Muscle of arm (tissue), 14 donors: ENCODE results near the gene GLDN. TPM values are rescaled to one million over a fixed set of nuclear protein-coding genes. Genes with fewer than 3 reads are reported as not detected.

Experiments
- DNase-seq: peaks from one replicate; pipeline ENCODE4 v3.0.0-alpha.2; 2013
- long read RNA-seq, 11 donors: transcript quantifications; one replicate each; lab custom pipeline, GENCODE V29; 2026
- polyA plus RNA-seq, 12 donors: library from polyadenylated mRNA; unstranded; fragments of 120-200 nt; gene quantifications; one replicate each; pipeline ENCODE4 v1.2.1, GENCODE V29; 2013; ENCODE audit not compliant: insufficient read length in 12 of 12

GLDN gene
- polyA plus RNA-seq: 1 to 10 TPM in 1 of 12 donors, under 1 TPM in 9, not detected in 2; 0.18 to 1.1 (median 0.52) TPM
- long read RNA-seq, donor 1: 0 reads
- long read RNA-seq, donor 2: 0 reads
- long read RNA-seq, donor 3: 0 reads
- long read RNA-seq, donor 4: 0 reads
- long read RNA-seq, donor 5: 0 reads
- long read RNA-seq, donor 6: 0 reads
- long read RNA-seq, donor 7: 0 reads
- long read RNA-seq, donor 8: 0 reads
- long read RNA-seq, donor 9: 0 reads
- long read RNA-seq, donor 10: 0 reads
- long read RNA-seq, donor 11: 0 reads

- no peak for DNase-seq
Observed at GRCh38 chr15:51341366-51342226, at the start of gene GLDN. Gene GLDN, plus strand, starts transcription at chr15:51341655. Its CDS starts 30 bp downstream, at chr15:51341685.

GRCh38 chr15:51298620-51299019 is 42.8 kb upstream of the GLDN start:
- DNase-seq: no peak

GRCh38 chr15:51299187-51300015 is 42.1 kb upstream of the GLDN start:
- DNase-seq: no peak

- DNase-seq: no peak
Observed at GRCh38 chr15:51302480-51302879, 39.0 kb upstream of the GLDN start.

GRCh38 chr15:51303462-51303980 is 37.9 kb upstream of the GLDN start:
- no peak for DNase-seq

- DNase-seq: no peak
Observed at GRCh38 chr15:51307325-51307724, 34.1 kb upstream of the GLDN start.

GRCh38 chr15:51307811-51308210 is 33.6 kb upstream of the GLDN start:
- no peak for DNase-seq

GRCh38 chr15:51310064-51310463 is 31.4 kb upstream of the GLDN start:
- DNase-seq: no peak

- no peak for DNase-seq
Observed at GRCh38 chr15:51311510-51311909, 29.9 kb upstream of the GLDN start.

- DNase-seq: peak; percentile 44
Observed at GRCh38 chr15:51312166-51313073, 29.0 kb upstream of the GLDN start.

GRCh38 chr15:51313074-51313393 is 28.4 kb upstream of the GLDN start:
- no peak for DNase-seq

GRCh38 chr15:51313644-51314280 is 27.7 kb upstream of the GLDN start:
- no peak for DNase-seq

- DNase-seq: no peak
Observed at GRCh38 chr15:51314391-51315337, 26.8 kb upstream of the GLDN start.

GRCh38 chr15:51315726-51316125 is 25.7 kb upstream of the GLDN start:
- no peak for DNase-seq

GRCh38 chr15:51316636-51317035 is 24.8 kb upstream of the GLDN start:
- no peak for DNase-seq

- DNase-seq: no peak
Observed at GRCh38 chr15:51318382-51319150, 22.9 kb upstream of the GLDN start.

- DNase-seq: no peak
Observed at GRCh38 chr15:51319539-51319938, 21.9 kb upstream of the GLDN start.

GRCh38 chr15:51320843-51321242 is 20.6 kb upstream of the GLDN start:
- DNase-seq: no peak

GRCh38 chr15:51321316-51321715 is 20.1 kb upstream of the GLDN start:
- no peak for DNase-seq
